ENCODE results near the gene GSTCD.
A peak's percentile ranks its signal among the peaks of the same experiment; 100 is the strongest.
"Not testable (repeated sequence)": the region's sequence is repeated elsewhere in the genome, so short reads cannot be mapped to it uniquely, and the experiment has no call there.

Gene GSTCD

DNA sequence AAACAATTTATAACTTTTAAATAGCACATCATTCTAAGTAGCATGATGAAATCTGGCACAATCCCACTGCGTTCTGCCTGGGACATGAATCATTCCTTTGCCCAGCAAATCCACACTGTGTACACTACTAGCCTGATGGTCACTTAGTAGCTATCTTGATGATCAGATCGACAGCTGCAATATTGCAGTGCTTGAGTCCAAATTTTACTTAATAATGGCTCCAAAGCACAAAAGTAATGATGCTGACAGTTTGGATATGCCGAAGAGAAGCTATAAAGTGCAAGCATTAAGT is 100.1 kb downstream of the GSTCD start:
- no peak for DNase-seq

DNA sequence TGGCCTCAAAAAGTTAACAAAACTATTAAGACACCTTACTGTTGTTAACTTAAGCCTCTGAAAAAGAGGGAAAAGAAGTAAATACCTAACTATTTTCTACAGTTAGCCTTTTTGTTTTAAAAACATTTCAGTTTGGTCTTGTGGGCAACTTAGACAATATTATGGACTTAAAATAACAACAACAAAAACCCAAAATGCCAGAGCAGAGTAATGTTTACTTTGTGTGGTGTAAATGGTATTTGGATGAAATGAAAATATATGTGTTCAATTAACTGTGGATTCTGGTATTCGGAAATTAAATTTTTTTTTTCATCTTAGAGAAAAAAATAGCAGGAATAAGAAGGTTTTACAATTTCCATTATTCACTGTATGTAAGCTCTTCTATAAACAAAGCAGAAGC is 107.1 kb downstream of the GSTCD start:
- no peak for DNase-seq

DNA sequence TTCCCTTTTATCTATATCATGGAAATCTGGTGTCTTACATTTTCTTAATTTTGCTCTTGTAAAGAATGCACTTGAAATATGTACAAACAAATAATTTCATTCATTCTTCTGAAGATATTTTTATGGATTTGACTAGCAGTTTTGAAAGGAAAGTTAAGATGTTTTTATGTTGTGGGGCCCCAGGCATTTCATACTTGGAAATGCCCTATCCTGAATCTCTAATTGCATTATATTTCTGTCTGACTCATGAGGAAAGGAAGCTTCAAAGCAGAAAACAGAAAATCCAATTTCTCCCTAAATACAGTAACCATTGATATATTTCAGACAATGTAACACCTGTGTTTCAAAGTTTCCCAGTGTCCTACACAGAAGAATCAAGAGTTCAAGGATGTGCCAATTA is 113.5 kb downstream of the GSTCD start:
- no peak for DNase-seq

DNA sequence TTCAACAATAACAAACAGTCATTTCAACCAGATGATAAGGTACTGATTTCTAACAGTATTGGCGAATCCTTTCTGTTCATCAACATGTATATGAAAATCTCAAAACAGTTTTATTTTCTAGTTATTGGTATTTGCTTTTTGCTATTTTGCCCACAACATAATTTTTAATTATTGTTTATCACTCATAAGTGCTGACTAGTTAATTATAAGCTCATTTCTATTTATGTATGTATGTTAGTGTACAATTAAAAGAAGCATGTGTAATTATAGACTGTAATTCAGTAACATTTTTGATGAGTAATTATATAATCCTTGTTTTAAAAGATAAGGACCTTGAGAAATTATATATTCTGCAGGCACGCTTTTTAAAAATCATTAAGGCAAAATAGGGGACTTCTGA is 119.5 kb downstream of the GSTCD start:
- DNase-seq: no peak

DNA sequence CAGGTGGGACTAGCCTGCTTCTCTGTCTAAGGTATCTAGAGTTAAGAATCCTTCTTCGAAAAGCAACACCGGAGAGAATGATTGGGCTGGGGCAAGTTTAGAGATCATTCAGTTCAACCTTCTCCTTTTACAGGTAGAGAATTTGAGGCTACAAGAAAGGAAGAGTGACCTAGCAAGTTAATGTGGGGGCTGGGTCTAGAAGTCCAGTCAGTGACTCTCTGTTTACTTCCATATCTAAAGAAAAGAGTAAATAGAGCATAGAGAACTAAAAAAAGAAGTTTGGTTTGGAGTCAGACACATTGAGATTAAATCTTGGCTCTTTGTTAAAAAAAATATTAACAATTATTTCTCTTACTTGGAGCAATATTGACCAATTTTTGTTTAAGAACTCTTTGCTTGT is 122.6 kb downstream of the GSTCD start:
- DNase-seq: no peak

DNA sequence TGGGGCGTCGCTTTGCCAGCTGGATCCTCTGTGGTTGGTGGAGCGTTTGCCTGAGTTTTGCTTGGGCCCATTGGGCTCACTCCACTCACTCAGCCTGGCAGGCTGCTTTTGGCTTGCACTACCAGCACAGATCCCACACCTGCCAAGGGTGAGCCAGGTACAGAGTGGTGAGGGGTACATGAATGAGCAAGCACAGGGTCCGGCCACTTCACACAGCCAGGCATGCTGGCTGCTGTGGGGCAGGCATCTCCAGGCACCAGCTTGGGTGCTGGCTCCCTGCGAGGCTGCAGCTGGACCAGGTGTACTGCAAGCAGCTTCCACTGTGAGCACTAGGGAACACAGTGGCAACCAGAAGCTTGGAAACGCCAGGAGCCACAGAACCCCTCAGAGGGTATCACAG is 126.6 kb downstream of the GSTCD start:
- no peak for DNase-seq

DNA sequence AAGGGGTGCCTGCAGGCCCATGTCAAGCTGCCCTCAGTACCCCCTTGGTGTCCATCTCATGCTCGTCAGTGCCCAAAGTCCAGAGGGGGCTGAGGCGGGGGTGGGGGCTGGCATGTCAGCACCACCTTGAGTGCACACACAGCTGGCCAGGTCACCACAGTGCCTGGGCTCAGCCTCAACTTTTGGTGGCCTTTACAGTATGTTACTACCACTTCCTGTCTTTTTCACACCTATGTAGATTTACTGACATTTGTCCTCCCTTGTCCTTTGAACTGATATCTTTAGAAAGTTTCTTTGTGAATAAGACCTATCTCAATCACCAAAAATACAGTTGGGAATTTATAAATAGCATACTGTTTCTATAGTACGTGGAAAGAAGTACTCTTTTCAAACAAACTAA is 128.0 kb downstream of the GSTCD start:
- no peak for DNase-seq

DNA sequence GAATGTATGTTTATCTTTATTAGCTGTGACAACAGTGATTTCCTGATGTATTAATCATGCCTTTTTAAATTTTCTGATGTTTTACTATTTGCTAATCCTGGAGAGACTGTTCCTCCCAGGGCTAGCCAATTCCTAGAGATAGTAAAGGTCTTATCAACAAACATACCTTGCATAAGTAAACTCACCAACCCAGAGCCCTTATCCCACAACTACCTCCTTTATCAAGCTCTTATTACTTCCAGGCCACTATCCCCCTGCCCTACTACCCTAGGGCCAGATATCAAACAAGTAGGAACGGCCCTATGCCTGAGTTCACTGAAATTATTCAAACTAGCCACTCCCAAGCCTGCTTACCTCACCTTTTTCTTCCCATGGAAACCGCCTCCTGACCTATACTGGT is 128.5 kb downstream of the GSTCD start:
- no peak for DNase-seq

DNA sequence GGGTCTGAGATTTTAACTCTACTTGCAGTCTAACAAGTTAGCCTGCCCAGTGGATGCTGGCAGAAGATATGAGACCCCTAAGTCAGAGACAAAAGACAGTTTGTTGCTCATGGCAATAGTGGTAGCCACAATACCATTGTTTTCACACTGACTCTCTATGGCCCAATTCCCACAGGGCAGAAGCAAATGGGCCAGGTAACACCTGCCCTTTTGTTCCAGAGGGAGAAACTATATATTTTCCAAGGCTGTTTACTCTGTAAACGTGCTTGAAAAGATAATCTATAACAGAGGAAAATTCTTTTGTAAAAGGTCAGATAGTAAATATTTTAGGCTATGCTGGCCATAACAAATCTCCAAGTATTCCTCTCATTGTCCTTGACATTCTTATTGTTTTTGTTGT is 129.5 kb downstream of the GSTCD start:
- DNase-seq: no peak

DNA sequence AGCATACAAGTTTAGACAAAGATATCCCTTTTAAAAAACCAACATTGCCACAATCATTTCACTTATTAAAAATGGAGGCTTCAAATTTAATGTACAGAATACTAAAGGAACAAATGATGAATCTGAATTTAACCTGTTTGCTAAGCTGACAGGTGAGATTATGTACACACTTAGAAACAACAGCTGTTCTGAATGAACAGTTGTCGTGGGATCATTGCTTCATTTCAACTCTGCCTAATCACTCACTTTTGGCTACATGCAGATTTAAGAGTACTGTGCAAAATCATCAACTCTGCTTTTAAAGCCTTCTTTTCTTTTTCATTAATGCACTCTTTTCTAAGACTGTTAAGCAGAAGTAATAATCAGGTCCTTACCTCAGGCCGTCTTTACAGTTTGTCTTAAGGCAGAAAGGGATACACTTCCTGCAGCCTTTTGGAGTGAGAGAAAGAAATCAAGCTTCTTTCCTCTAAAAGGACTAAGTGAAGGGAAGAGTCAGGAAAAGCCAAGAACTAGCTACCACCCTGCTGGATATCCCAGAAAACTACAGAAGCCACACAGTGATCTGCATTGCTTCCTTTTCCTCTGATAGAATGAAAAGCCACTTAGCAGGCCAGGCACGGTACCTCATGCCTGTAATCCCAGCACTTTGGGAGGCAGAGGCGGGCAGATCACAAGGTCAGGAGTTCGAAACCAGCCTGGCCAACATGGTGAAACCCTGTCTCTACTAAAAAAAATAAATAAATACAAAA is 132.0 kb downstream of the GSTCD start:
- peak; percentile 20 for DNase-seq

DNA sequence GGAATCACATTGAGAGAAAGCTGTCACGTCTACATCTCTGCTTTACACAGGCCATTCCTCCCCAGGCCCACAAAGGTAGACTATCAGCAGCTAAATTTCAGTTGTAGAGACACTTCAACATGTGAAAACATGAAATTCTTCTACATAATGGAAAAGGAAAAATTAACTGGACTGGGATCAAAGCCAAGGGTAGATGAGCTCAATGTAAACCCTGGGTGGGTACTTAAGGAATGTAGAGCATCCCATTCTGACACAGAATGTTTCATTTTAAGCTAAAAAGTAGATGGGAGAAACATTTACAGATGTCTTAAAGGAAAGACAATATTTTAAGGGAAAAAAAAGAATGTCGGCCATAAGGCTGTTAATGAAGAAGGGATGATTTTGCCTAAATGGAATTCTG is 135.4 kb downstream of the GSTCD start:
- DNase-seq: no peak

DNA sequence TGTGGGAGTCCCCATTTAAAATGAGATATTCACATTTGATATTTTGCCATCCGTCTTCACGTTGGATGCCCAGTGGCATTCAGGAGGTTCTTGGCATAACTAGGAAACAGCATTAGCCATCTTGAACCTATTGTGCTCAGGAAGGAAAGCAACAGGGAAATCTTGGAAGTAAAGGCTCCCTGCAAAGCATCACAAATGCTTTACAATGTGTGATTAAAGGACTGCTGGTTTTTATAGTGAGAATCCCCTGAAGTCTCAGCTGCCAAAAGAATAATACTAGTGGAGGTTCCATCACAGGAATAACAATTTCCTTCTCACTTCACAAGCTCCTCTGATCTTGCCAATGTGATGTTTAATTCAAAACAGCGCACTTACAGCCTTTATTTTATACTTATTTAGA is 137.0 kb downstream of the GSTCD start:
- no peak for DNase-seq

DNA sequence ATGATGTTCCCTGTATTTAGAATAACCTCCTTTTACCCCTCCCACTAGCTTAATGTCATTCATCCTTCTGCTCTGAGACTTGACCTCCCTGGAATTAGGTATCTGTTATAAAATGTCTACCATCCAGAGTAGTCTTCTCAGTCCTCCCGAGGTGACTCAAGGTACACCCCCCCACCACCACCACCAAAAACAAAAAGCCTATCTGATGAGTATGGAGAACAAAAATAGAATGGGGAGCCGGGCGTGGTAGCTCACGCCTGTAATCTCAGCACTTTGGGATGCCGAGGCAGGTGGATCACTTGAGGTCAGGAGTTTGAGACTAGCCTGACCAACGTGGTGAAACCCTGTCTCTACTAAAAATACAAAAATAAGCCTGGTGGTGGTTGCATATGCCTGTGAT is 139.8 kb downstream of the GSTCD start:
- DNase-seq: not testable (repeated sequence)

DNA sequence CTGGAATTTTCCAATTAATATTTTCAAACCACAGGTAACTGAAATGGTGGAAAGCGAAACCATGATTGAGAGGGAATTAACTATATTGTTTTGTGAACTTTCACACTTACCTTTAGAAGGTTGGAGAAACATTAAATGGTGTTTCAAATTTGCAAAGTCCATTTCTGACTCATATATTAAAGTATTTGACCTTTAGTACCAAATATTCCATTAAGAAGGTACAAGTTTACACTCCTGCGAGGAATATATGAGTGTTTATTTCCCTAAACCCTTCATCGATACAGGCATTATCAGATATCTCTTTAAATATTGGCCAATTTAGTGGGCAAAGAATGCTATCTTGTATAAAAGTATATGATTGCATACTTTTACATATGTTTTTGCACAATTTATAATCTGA is 142.6 kb downstream of the GSTCD start:
- no peak for DNase-seq

DNA sequence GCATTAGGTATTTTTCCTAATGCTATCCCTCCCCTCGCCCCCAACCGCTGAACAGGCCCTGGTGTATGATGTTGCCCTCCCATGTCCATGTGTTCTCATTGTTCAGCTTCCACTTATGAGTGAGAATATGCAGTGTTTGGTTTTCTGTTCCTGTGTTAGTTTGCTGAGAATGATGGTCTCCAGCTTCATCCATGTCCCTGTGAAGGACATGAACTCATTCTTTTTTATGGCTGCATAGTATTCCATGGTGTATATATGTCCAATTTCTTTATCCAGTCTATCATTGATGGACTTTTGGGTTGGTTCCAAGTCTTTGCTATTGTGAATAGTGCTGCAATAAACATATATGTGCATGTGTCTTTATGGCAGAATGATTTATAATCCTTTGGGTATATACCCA is 143.6 kb downstream of the GSTCD start:
- not testable (repeated sequence) for DNase-seq

DNA sequence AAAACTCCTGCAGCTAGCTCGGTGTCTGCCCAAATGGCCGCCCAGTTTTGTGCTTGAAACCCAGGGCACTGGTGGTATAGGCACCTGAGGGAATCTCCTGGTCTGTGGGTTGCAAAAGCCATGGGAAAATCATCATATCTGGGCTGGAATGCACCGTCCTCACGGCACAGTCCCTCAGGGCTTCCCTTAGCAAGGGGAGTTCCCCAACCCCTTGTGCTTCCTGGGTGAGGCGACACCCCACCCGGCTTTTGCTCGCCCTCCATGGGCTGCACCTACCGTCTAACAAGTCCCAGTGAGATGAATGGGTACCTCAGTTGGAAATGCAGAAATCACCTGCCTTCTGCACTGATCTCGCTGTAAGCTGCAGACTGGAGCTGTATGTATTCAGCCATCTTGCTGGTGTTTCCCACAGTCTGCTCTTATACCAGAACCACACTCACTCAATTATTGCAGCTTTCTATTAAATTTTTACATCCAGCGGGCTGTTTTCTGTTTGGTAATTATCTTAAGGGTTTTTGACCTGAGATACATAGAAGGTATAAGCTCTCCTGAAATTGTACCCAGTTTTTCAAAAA is 150.0 kb downstream of the GSTCD start:
- DNase-seq: no peak

DNA sequence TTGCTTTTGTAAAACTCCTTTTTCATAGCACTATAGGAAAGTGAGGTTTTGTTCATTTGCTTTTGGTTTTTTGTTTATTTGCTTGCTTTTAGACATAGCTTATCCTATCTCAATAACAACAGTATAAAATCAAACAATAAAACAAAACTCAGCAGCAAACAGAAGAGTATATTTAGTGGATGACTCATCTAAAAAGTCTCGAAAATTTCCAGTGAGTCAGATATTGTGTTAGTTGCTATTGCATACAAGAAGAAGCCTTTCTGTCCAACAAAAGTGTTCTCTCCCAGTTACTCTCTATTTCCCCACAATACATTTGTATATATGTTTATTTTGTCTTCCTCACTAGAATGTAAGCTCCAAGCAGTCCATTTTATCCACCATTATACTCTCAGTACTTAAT is 150.6 kb downstream of the GSTCD start:
- no peak for DNase-seq

DNA sequence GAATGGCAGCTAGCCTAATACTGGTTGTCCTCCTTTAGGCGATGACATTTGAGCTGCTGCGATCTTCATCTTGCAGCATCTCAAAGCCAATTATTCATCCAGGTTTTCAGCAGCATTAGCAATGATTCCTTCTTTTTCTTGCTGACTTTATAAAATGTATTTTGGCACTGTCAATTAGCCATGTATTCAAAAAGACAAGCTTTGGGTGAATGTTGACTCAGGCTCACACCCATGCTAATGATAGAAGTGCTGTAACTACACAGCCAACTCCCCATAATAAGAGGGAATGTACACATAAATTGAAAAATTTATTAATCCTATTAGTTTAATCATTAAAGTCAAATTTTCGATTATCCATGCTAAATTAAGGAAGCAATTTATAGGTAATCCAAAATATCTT is 162.4 kb downstream of the GSTCD start:
- DNase-seq: no peak

DNA sequence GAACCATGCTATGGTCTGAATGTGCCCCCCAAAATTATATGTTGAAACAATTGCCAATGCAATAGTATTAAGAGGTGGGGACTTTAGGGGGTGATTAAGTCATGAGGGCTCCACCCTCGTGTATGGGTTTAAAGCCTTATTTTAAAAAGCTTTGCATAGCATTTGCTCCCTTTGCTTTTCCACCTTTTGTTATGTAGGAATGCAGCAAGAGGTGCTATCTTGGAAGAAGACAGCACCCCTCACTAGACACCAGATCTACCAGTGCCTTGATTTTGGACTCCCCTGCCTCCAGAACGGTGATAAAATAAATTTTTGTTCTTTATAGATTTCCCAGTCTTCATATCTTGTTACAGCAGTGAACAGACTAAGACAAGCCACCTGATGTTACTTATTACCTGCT is 163.4 kb downstream of the GSTCD start:
- no peak for DNase-seq

DNA sequence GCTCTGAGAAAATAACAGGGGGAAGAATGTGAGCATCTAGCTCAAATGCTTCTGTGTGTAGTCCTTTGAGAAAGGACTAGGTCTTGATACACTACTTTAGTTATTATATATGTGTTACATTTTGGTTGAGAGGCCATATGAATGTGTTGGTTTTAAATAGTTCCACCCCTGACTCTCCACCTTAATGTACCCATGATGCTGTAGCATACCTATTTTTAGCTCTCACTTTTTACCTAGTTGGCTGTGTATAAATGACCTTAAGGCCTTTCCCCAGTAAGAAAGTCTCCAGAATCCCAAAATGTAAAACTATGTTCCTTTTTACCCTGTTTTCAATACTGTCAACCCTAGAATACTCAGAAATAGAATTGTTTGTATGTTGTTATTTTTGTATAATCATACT is 166.6 kb downstream of the GSTCD start:
- no peak for DNase-seq

DNA sequence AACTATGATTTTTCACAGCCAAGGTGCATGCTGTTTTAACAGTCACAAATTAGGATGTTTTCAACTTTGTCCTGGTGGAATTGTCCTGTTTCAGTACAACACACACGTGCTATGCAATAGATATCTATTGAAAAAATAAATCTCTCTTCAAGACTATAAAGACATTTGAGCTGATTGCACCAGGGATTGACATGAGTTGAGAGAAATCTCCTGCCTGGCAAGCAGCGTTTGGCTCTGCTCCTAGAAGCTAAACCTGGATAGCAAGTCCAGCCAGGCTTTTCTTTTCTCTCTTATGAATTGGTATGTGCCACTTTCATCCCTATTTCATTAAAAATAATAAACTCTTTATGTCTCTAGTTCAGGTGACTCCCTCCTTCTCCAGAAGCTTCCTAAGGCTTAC is 170.1 kb downstream of the GSTCD start:
- DNase-seq: no peak

DNA sequence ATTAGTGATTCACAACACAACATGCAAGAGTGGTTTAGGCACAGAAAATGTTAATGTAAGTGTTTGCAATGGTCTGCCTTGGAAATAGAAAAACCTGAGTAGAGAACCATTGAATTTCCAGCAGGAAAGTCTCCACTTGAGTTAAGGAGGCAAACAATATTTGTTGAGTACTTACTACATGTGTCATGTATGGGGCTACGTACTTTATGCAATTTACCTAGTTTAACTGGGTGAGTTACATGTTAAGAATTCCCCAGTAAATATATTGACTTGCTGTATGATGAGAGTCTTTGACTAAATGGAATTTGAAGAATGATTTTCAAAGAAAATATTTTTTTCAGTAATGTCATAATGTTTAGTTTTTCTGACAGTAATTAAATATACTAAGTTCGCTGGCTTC is 178.9 kb downstream of the GSTCD start:
- DNase-seq: no peak

DNA sequence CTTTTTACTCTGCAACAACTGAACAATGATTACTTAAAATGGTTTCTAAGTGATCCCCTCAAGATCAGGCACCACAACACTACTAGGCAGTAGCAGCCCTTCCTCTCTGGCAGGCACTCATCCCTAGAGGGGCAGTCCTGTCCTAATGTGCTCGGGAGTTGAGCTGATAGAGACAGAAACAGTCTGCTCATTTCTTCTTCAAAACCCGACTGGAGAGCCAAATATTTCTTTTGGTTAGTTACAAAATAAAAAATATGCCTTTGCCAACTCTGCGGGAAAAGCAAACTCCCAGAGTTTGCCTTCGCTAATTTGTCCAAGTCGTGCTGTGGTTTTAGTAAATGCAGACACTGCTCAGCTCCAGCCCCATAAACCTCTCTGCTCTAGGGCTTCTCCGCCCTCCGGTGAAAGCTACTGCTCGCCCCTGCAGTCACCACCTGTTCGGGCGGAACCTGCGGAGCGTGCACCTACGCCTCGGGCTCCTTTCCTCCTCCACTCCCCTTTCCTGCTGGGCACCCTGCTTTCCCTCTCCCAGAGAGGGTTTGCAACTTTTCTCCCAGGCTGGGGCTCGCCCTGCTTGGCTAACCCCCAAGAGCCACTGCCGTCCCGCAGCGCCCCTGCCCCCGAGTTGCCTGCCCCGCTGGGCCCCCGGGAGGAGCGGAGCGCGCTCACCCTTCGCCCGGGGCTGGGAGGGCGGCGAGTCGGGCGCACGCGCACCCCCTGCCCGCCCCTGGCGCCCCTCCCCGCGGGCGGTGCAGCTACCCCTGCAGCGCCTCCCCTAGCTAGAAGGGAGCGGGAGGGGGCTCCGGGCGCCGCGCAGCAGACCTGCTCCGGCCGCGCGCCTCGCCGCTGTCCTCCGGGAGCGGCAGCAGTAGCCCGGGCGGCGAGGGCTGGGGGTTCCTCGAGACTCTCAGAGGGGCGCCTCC is 186.3 kb downstream of the GSTCD start, which contains the start of gene NPNT:
Gene NPNT (plus strand): TSS at position 812 of the 923 bp plus-strand sequence. CDS start 182 bp downstream, outside the sequence.
- DNase-seq: no peak

Data from DMS153 (cell line).